NCI-H2081 (cell line): ENCODE data around the gene SHISA8.

ENCODE experiments used
- DNase-seq, 2 experiments: peaks; one replicate each; lab custom pipeline; 2025; lab: John Stamatoyannopoulos, UW

SHISA8 gene

GRCh38 chr22:41933411-41934177 is 18.7 kb upstream of the SHISA8 start:
- DNase-seq, result no peak

GRCh38 chr22:41932353-41932752 is 17.5 kb upstream of the SHISA8 start:
- no peak for DNase-seq

- no peak for DNase-seq
Measured at GRCh38 chr22:41931701-41932269, 16.9 kb upstream of the SHISA8 start.

GRCh38 chr22:41929418-41929810 is 14.5 kb upstream of the SHISA8 start:
- peak; percentile 40 to 61 for DNase-seq

GRCh38 chr22:41928593-41929417 is 13.9 kb upstream of the SHISA8 start:
- DNase-seq, result no peak

GRCh38 chr22:41927813-41928212 is 12.9 kb upstream of the SHISA8 start:
- DNase-seq, result no peak

GRCh38 chr22:41925783-41926460 is 11.0 kb upstream of the SHISA8 start:
- DNase-seq, result peak; percentile 30 to 32

- no peak for DNase-seq
Measured at GRCh38 chr22:41923595-41924276, 8.9 kb upstream of the SHISA8 start.

GRCh38 chr22:41922940-41923594 is 8.2 kb upstream of the SHISA8 start:
- DNase-seq, result no peak

- DNase-seq, result no peak
Measured at GRCh38 chr22:41922328-41922727, 7.5 kb upstream of the SHISA8 start.

GRCh38 chr22:41920271-41920976 is 5.5 kb upstream of the SHISA8 start:
- no peak for DNase-seq

GRCh38 chr22:41919357-41920224 is 4.7 kb upstream of the SHISA8 start:
- no peak for DNase-seq

- DNase-seq, result peak in 1 of 2 experiments; percentile 14
Measured at GRCh38 chr22:41917903-41918791, 3.3 kb upstream of the SHISA8 start.

- peak in 1 of 2 experiments; percentile 16 for DNase-seq
Measured at GRCh38 chr22:41917375-41917902, 2.6 kb upstream of the SHISA8 start.

GRCh38 chr22:41916745-41917358 is 2.0 kb upstream of the SHISA8 start:
- DNase-seq, result no peak

- no peak for DNase-seq
Measured at GRCh38 chr22:41915786-41916493, 1.1 kb upstream of the SHISA8 start.

GRCh38 chr22:41914611-41915034 is 251 bp downstream of the SHISA8 start:
- DNase-seq, result no peak
